GM10266 (cell line): ENCODE measurements around the gene CDH13.

ENCODE experiments used
- DNase-seq: peaks from one replicate; pipeline ENCODE4 v3.0.0; 2012; ENCODE audit errors: extremely low spot score
- CTCF ChIP-seq: IDR thresholded peaks from 2 replicates; pipeline ENCODE4 v1.5.1; 2012; ENCODE audit warnings: mild to moderate bottlenecking, low read depth; ENCODE audit not compliant: control insufficient read depth, insufficient read depth; ENCODE audit errors: missing control alignments

Gene CDH13

DNA sequence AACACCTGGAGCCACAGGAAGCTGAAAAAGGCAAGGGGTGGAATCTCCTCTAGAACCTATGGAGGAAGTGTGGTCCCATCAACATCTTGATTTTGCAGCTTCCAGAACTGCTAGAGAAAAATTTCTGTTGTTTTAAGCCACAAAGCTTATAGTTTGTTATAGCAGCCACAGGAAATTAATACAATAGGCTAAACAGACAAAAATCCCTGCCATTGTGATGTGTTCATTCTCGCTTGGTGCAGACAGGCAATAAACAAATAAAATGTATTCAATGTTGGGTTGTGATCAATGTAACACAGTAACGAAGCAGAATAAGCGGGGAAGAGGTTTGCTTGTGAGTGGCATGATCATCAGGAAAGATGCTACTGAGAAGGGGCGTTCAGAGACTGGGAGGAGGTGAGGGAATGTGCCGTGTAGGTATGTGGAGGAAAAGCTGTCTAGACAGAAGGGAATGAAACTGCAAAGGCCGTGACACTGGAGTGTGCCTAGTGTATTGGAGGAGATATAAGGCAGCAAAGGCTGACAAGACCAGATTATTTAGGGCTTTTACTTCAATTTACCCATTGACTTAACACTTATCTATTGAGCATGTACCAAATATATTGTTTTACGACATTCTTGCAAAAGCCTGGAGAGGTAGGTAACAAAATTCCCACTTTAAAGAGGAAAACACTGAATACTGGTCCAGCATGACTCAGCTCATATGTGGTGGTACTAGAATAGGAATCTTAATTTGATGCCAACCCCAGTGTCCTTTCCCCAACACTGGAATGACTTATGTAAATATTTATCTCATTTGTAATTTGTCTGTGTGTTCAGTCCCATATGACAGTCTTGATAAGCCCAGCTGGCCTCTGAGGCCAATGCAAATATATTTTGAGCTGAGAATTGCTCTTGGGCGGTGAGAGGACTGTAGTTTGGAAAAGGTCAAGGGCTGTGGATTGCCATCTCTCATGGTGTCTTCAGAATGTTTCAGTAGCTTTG is 375.9 kb downstream of the CDH13 start:
- TF ChIP-seq CTCF, result no peak
- no peak for DNase-seq

DNA sequence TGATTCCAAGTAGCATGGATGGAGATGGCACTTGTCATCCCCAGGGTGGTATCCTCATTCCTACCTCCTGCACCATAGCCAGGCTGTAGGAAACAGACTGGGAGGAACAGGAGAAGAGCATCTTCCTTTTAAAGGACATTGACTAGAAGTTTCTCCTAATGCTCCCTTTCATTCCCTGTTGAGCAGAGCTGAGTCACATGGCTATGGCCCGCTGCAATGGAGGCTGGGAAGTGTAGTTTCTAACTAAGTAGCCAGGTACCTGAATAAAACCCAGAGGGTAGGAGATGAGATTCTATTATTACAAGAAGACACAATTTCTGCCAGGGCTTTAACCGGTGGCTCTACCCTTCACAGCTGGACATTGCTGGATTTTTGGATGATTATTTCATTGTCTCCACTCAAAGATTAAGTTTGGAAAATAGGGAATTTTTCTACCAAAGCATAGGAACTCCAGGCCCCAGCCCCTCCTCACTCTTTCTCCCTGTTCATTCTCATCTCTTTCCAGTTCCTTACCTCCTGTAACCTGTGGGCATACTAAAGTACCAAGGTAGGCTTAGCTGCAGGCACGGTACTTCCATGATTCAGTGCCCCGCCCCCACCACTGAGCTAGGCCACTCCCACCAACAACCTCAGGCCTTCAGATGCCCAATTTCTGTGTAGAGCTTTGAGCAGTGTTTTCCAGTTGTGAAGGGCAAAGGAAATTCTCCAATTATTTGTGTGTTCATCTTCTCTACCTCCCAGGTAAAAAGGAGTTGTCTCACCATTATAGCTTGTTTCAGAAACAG is 378.3 kb downstream of the CDH13 start:
- TF ChIP-seq CTCF, result no peak
- no peak for DNase-seq

GRCh38 chr16:83005653-83006160 is 378.9 kb downstream of the CDH13 start:
- no peak for DNase-seq
- TF ChIP-seq CTCF, result no peak

DNA sequence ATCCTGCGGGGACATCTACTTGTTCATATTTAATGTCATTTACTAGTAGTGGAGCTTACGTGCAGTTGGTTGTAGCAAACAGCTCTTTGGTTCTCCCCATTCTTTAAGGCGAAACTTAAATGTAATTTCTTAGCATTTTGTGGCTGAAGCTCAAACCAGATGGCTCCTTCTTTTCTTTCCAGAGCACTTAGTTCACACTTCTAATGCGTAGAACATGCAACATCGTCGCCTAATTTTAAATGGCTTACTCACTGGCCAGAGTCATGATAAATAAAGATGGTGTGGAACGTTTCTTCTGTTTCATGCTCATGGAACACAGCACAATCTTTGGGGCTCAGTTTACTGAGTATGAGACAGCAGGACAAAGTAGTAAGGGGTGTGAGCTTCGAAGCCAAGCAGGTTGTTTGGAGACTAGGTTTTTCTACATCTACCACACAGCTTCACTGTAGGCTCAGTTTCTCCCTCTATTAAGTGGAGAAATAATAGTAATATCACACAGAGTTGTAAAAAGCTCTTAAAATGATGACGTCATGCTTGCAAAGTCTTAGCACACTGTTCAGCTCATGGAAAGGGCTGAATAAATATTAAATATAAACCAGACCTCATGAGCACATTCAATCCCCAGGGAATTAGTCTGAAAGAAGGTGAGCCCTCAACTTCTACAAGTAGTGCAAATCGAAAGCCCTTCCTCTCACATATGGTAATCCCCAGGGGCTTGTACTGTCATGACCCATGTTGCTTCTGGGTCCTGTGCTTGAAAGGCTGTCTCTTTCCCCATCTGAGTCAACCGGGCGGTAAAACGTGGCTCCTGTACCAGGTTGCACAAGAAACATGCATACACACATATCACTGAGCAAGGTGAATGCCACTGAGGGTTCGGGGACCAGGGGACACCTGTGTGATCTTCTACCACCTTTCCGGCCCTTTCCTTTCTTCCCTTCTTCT is 384.3 kb downstream of the CDH13 start:
- no peak for DNase-seq
- no peak for TF ChIP-seq CTCF

DNA sequence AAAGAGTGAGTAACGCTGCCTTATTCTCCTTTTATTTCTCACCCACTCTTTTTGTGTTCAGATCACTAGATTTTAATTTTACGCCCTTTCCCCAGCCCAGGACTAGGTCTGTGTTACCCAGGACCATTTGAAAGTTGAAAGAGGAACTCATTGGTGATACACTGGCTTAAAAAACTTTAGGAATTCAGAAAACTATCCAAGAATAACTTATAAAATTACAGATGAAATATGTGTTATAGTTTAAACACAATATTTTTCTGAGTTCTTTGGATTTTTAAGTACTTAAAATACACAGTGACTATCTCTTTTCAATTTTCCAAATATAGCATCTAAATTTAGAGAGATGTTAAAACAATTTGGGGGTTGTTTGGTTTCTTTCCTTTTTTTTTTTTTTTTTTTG is 385.2 kb downstream of the CDH13 start:
- no peak for DNase-seq
- no peak for TF ChIP-seq CTCF

GRCh38 chr16:83013071-83013470 is 386.3 kb downstream of the CDH13 start:
- DNase-seq, result no peak
- no peak for TF ChIP-seq CTCF
